GM06990 (cell line): Measurements from ENCODE around the gene EIF4A2.

Experiments used
- DNase-seq: peaks from one replicate; pipeline ENCODE4 v3.0.0-alpha.2; 2011; ENCODE audit not compliant: insufficient read length; ENCODE audit errors: extremely low read depth
- H3K27me3 ChIP-seq: replicated peaks from 2 replicates; pipeline ENCODE4 v1.6.0; 2011; ENCODE audit warnings: low read length; ENCODE audit not compliant: control insufficient read depth, insufficient read depth
- H3K36me3 ChIP-seq: 2 replicates; pipeline ENCODE4 v1.5.1; 2011; ENCODE audit warnings: low read length; ENCODE audit not compliant: control insufficient read depth, insufficient read depth
- H3K4me3 ChIP-seq: replicated peaks from 2 replicates; pipeline ENCODE4 v1.5.1; 2011; ENCODE audit warnings: low read depth, mild to moderate bottlenecking, control low read depth, low read length
- CTCF ChIP-seq: IDR thresholded peaks from 2 replicates; pipeline ENCODE4 v1.5.1; 2011; ENCODE audit warnings: low read length, control low read depth, mild to moderate bottlenecking, inconsistent platforms; ENCODE audit not compliant: insufficient read depth, poor library complexity, severe bottlenecking

The EIF4A2 gene

GRCh38 chr3:186785495-186786018, 2.2 kb downstream of the EIF4A2 start:
- TF ChIP-seq CTCF = no peak
- no peak for DNase-seq
- Histone ChIP-seq H3K36me3 (peaks cover 32% of the 10 kb centered on the region), H3K27me3 (no peaks in the 10 kb centered on the region), H3K4me3 (peak overlapping the region; percentile 100)

- Histone ChIP-seq H3K4me3 (peak overlapping the region; percentile 100), H3K36me3 (peaks cover 32% of the 10 kb centered on the region), H3K27me3 (no peaks in the 10 kb centered on the region)
- DNase-seq = no peak
- no peak for TF ChIP-seq CTCF
Observed at GRCh38 chr3:186786922-186787321, 3.5 kb downstream of the EIF4A2 start.

- no peak for TF ChIP-seq CTCF
- no peak for DNase-seq
- H3K4me3 ChIP-seq = peak overlapping the region; percentile 100
- H3K27me3 ChIP-seq = no peaks in the 10 kb centered on the region
- peaks cover 34% of the 10 kb centered on the region for H3K36me3 ChIP-seq
Observed at GRCh38 chr3:186787642-186788481, 4.5 kb downstream of the EIF4A2 start.

- H3K36me3 ChIP-seq = peaks cover 34% of the 10 kb centered on the region
- TF ChIP-seq CTCF = no peak
- DNase-seq = no peak
Observed at GRCh38 chr3:186788482-186789370, 5.3 kb downstream of the EIF4A2 start.

GRCh38 chr3:186789554-186790260, 6.3 kb downstream of the EIF4A2 start:
- TF ChIP-seq CTCF = no peak
- no peak for DNase-seq

More at GRCh38 chr3:186788482-186789370, 5.3 kb downstream of the EIF4A2 start:
- Histone ChIP-seq H3K4me3 (peak overlapping the region; percentile 16; the same call in 1 of the 2 replicates), H3K27me3 (no peaks in the 10 kb centered on the region)

More at GRCh38 chr3:186789554-186790260, 6.3 kb downstream of the EIF4A2 start:
- Histone ChIP-seq H3K4me3 (no peak overlapping the region), H3K27me3 (no peaks in the 10 kb centered on the region), H3K36me3 (peaks cover 27% of the 10 kb centered on the region)
